Stimulated activated CD4-positive, alpha-beta T cell treated with anti-CD3 and anti-CD28 coated beads, Interleukin-15, amount 100 ng/mL, for 1 hour (primary cell): ENCODE measurements around the gene BLTP1.

ENCODE experiments used
- DNase-seq, 2 donors: peaks; one replicate each; pipeline ENCODE4 v3.0.0-alpha.2; 2020; ENCODE audit warnings: low read depth in 1 of 2, low spot score in 1 of 2

Gene BLTP1

DNA sequence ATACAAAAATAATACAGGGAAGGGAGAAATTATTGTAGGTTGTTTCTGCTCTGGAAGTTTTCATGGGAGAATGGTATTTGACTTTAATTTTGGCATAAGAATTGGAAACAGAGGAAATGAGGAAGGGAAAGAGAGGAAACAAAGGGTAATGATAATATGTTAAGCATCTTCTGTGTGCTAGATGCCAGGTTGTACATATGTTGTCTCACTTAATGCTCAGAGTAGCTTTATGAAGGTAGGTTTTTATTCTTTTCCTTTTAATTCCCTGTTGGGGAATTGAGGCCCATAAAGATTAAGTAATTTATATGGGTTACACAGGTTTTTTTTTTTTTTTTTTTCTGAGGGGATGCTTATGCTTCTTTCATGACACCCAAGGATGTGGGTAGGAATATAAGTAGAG is 19.2 kb downstream of the BLTP1 start:
- DNase-seq: no peak

DNA sequence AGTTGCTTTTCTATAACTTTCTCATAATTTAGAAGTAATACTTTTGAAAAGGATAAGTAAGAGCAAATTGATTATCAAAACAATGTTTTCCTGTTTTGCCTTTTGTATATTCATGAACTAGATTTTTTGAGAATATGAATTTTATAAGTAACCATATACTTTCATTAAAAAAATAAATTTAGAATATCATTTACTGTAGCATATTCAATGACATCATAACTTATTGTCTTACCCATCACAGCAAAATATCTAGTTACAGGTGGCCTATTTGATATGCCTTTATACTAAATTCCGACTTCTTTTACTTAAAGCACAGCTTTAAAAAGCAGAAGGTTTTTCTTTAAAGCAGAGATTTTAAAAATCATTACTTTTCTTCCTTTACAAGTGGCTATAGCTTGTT is 20.1 kb downstream of the BLTP1 start:
- no peak for DNase-seq

DNA sequence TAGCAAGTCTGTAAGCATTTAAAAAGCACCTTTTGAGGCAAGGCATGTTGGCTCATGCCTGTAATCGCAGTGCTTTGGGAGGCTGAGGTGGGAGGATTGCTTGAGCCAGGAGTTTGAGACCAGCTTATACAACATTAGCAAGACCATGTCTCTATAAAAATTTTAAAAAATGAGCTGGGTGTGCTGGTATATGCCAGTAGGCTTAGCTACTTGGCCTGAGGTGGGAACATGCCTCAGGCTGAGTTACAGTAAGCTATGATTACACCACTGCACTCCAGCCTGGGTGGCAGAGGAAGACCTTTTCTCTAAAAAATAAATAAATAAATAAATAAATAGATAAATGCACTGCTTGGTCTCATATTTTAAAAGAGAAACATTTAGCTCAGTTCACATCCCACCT is 26.8 kb downstream of the BLTP1 start:
- DNase-seq: no peak

DNA sequence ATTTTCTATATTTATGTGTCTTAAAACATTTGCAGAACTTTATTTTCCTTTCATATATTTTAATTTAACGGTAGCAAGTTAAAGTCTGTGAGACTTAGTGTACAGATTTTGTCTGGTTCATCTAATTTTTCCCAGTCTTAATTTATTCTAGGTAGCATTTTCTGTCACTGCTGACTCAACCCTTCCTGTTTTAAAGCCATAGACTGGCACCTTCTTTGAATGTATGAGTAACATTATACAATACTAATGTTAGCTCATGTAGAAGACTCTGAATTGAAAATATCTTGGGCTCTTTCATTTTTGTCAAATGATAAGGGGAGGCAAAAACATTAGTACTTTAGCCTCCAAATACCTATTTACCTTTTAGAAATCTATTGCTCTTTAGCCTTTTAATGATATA is 43.6 kb downstream of the BLTP1 start:
- no peak for DNase-seq
